Liver (tissue), 3 donors: ENCODE results near the gene RPTOR.

Experiments
- GABPA ChIP-seq, 2 donors: IDR thresholded peaks in 1 of 2; conservative IDR thresholded peaks in 1 of 2; 2 replicates each; pipeline ENCODE4 v1.6.1; 2016; ENCODE audit warnings: antibody characterized with exemption in 2 of 2, mild to moderate bottlenecking in 1 of 2, moderate library complexity in 1 of 2
- RAD21 ChIP-seq, 2 donors: IDR thresholded peaks; 2 replicates each; pipeline ENCODE4 v1.6.1; 2016; ENCODE audit warnings: antibody characterized with exemption in 2 of 2, mild to moderate bottlenecking in 2 of 2
- RXRA ChIP-seq, 2 donors: IDR thresholded peaks; 2 replicates each; pipeline ENCODE4 v1.6.1; 2017 to 2018; ENCODE audit warnings: antibody characterized with exemption in 2 of 2, mild to moderate bottlenecking in 1 of 2
- SP1 ChIP-seq: IDR thresholded peaks from 2 replicates; pipeline ENCODE4 v1.6.1; 2018; ENCODE audit warnings: antibody characterized with exemption, mild to moderate bottlenecking
- TAF1 ChIP-seq: conservative IDR thresholded peaks from 2 replicates; pipeline ENCODE4 v1.6.1; 2016; ENCODE audit warnings: antibody characterized with exemption, mild to moderate bottlenecking
- TF ChIP-seq, protein P1 (sequence below): fragments of 150-350 bp; IDR thresholded peaks from 2 replicates; pipeline ENCODE4 v1.5.1; 2017; ENCODE audit warnings: improper control_type of control experiment, low read depth, low read length; ENCODE audit not compliant: missing input control
- TF ChIP-seq, protein P2 (sequence below): IDR thresholded peaks from 2 replicates; pipeline ENCODE4 v1.6.1; 2016; ENCODE audit warnings: antibody characterized with exemption
- donor health status: healthy.
- donor health status: healthy.

- TF ChIP-seq, protein P1, sequence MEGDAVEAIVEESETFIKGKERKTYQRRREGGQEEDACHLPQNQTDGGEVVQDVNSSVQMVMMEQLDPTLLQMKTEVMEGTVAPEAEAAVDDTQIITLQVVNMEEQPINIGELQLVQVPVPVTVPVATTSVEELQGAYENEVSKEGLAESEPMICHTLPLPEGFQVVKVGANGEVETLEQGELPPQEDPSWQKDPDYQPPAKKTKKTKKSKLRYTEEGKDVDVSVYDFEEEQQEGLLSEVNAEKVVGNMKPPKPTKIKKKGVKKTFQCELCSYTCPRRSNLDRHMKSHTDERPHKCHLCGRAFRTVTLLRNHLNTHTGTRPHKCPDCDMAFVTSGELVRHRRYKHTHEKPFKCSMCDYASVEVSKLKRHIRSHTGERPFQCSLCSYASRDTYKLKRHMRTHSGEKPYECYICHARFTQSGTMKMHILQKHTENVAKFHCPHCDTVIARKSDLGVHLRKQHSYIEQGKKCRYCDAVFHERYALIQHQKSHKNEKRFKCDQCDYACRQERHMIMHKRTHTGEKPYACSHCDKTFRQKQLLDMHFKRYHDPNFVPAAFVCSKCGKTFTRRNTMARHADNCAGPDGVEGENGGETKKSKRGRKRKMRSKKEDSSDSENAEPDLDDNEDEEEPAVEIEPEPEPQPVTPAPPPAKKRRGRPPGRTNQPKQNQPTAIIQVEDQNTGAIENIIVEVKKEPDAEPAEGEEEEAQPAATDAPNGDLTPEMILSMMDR, result no peak
- no peak for TF ChIP-seq SP1
- no peak for TF ChIP-seq TAF1
- no peak for TF ChIP-seq RAD21 (IDR thresholded peaks at IDR 0.05)
- TF ChIP-seq RXRA (IDR thresholded peaks at IDR 0.05), result no peak
- TF ChIP-seq GABPA (IDR thresholded peaks at IDR 0.05 in 1 of 2, conservative IDR thresholded peaks at IDR 0.05 in 1 of 2), result no peak
- TF ChIP-seq, protein P2, sequence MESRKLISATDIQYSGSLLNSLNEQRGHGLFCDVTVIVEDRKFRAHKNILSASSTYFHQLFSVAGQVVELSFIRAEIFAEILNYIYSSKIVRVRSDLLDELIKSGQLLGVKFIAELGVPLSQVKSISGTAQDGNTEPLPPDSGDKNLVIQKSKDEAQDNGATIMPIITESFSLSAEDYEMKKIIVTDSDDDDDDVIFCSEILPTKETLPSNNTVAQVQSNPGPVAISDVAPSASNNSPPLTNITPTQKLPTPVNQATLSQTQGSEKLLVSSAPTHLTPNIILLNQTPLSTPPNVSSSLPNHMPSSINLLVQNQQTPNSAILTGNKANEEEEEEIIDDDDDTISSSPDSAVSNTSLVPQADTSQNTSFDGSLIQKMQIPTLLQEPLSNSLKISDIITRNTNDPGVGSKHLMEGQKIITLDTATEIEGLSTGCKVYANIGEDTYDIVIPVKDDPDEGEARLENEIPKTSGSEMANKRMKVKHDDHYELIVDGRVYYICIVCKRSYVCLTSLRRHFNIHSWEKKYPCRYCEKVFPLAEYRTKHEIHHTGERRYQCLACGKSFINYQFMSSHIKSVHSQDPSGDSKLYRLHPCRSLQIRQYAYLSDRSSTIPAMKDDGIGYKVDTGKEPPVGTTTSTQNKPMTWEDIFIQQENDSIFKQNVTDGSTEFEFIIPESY, result no peak
These were observed 143.2 kb downstream of the RPTOR start for GRCh38 chr17:80687839-80688238.
